ENCODE results near the gene GLIPR1L1. TPM values are rescaled to one million over a fixed set of nuclear protein-coding genes. Genes with fewer than 3 reads are reported as not detected.

The GLIPR1L1 gene
- polyA plus RNA-seq, 3 donors from 2014 or later: not detected

Other genes starting within 250 kb of the GLIPR1L1 start
- gene KCNC2, start 124.8 kb upstream of the GLIPR1L1 start, polyA plus RNA-seq: not detected
- 1 to 10 TPM; 6.2 to 7.9 (median 6.2) TPM for gene CAPS2, start 4.3 kb upstream of the GLIPR1L1 start, polyA plus RNA-seq
- under 1 TPM in 2 of 3 donors, not detected in 1; 0.71 to 0.84 TPM for gene GLIPR1L2, start 56.4 kb downstream of the GLIPR1L1 start, polyA plus RNA-seq
- 100 to 1,000 TPM; 132 to 229 (median 201) TPM for gene GLIPR1, start 146.1 kb downstream of the GLIPR1L1 start, polyA plus RNA-seq
- 10 to 100 TPM; 22.1 to 67.2 (median 51.8) TPM for gene KRR1, start 176.9 kb downstream of the GLIPR1L1 start, polyA plus RNA-seq

All from immature natural killer cell (primary cell).